HL-60/S4 (cell line): Measurements from ENCODE around the gene VSIG2.

Experiments used
- in situ Hi-C: fragments of 300-500 bp; cut with MboI; formaldehyde crosslinking; loops from 2 replicates; pipeline ENCODE4 v1.14.3; 2022; ENCODE audit warnings: low sequenced_read_pairs

Gene VSIG2

GRCh38 chr11:124725719-124726105 lies 26.3 kb downstream of the VSIG2 start:
- in situ Hi-C loops = no loop called here

GRCh38 chr11:124724979-124725718 lies 26.9 kb downstream of the VSIG2 start:
- in situ Hi-C loops = no loop called here

- in situ Hi-C loops = no loop called here
Observed at GRCh38 chr11:124722176-124722575, 29.9 kb downstream of the VSIG2 start.

- in situ Hi-C loops = no loop called here
Observed at GRCh38 chr11:124719534-124719933, 32.5 kb downstream of the VSIG2 start.

GRCh38 chr11:124718801-124719200 lies 33.3 kb downstream of the VSIG2 start:
- in situ Hi-C loops = no loop called here

GRCh38 chr11:124717786-124718651 lies 34.0 kb downstream of the VSIG2 start:
- in situ Hi-C loops = no loop called here

- in situ Hi-C loops = no loop called here
Observed at GRCh38 chr11:124717421-124717785, 34.7 kb downstream of the VSIG2 start.

GRCh38 chr11:124716591-124716990 lies 35.5 kb downstream of the VSIG2 start:
- in situ Hi-C loops = no loop called here

GRCh38 chr11:124712392-124712791 lies 39.7 kb downstream of the VSIG2 start:
- in situ Hi-C loops = no loop called here

- in situ Hi-C loops = no loop called here
Observed at GRCh38 chr11:124707829-124708228, 44.2 kb downstream of the VSIG2 start.

- in situ Hi-C loops = no loop called here
Observed at GRCh38 chr11:124700028-124700427, 52.0 kb downstream of the VSIG2 start.

GRCh38 chr11:124699547-124699946 lies 52.5 kb downstream of the VSIG2 start:
- in situ Hi-C loops = no loop called here
